Measurements from ENCODE around the gene PPARG.

- TF ChIP-seq POLR2A (IDR thresholded peaks at IDR 0.05), result no peak
- no peak for TF ChIP-seq CTCF (IDR thresholded peaks at IDR 0.05)
These were observed 141.2 kb downstream of the PPARG start for GRCh38 chr3:12430086-12430485.
